Activated gamma-delta T cell (primary cell): ENCODE results near the gene SORCS2.

Source experiments
- DNase-seq: peaks from one replicate; lab custom pipeline; 2025; lab: John Stamatoyannopoulos, UW

The SORCS2 gene

GRCh38 chr4:7510066-7510465 lies 317.7 kb downstream of the SORCS2 start:
- no peak for DNase-seq

- no peak for DNase-seq
These were observed 318.2 kb downstream of the SORCS2 start for GRCh38 chr4:7510538-7510937.

GRCh38 chr4:7511525-7511924 lies 319.2 kb downstream of the SORCS2 start:
- DNase-seq = no peak

- DNase-seq = no peak
These were observed 320.1 kb downstream of the SORCS2 start for GRCh38 chr4:7512428-7512827.

GRCh38 chr4:7512946-7513345 lies 320.6 kb downstream of the SORCS2 start:
- no peak for DNase-seq

- DNase-seq = no peak
These were observed 321.3 kb downstream of the SORCS2 start for GRCh38 chr4:7513671-7514070.

- DNase-seq = no peak
These were observed 321.9 kb downstream of the SORCS2 start for GRCh38 chr4:7514281-7514680.

- no peak for DNase-seq
These were observed 322.5 kb downstream of the SORCS2 start for GRCh38 chr4:7514789-7515188.

- DNase-seq = no peak
These were observed 323.1 kb downstream of the SORCS2 start for GRCh38 chr4:7515390-7515902.

GRCh38 chr4:7516096-7516772 lies 323.9 kb downstream of the SORCS2 start:
- DNase-seq = no peak

- no peak for DNase-seq
These were observed 324.4 kb downstream of the SORCS2 start for GRCh38 chr4:7516773-7517144.

- DNase-seq = no peak
These were observed 326.7 kb downstream of the SORCS2 start for GRCh38 chr4:7518871-7519637.

GRCh38 chr4:7519638-7520376 lies 327.5 kb downstream of the SORCS2 start:
- DNase-seq = no peak

GRCh38 chr4:7521666-7522065 lies 329.3 kb downstream of the SORCS2 start:
- DNase-seq = no peak

- no peak for DNase-seq
These were observed 330.3 kb downstream of the SORCS2 start for GRCh38 chr4:7522452-7523220.

- DNase-seq = no peak
These were observed 331.2 kb downstream of the SORCS2 start for GRCh38 chr4:7523526-7523925.

- DNase-seq = no peak
These were observed 331.8 kb downstream of the SORCS2 start for GRCh38 chr4:7524064-7524682.

- no peak for DNase-seq
These were observed 332.5 kb downstream of the SORCS2 start for GRCh38 chr4:7524843-7525242.

- DNase-seq = no peak
These were observed 334.2 kb downstream of the SORCS2 start for GRCh38 chr4:7526491-7526890.

- DNase-seq = no peak
These were observed 334.7 kb downstream of the SORCS2 start for GRCh38 chr4:7526929-7527535.
